Duodenal mucosa (tissue), 2 donors: ENCODE results near the gene POLR3G.
A peak's percentile ranks its signal among the peaks of the same experiment; 100 is the strongest.

Source experiments
- H3K27ac ChIP-seq: one replicate; pipeline ENCODE4 v1.7.0; 2013; ENCODE audit warnings: low read depth, low read length
- H3K27me3 ChIP-seq, 2 donors: one replicate each; pipeline ENCODE4 v1.7.0; 2013; ENCODE audit warnings: low read length in 2 of 2, control low read depth in 1 of 2; ENCODE audit not compliant: insufficient read depth in 2 of 2, control insufficient read depth in 1 of 2
- H3K36me3 ChIP-seq, 2 donors: one replicate each; pipeline ENCODE4 v1.7.0; 2013; ENCODE audit warnings: low read length in 2 of 2, control low read depth in 1 of 2; ENCODE audit not compliant: insufficient read depth in 2 of 2, control insufficient read depth in 1 of 2
- H3K4me1 ChIP-seq, 2 donors: one replicate each; pipeline ENCODE4 v1.7.0; 2013; ENCODE audit warnings: low read length in 2 of 2, control low read depth in 1 of 2; ENCODE audit not compliant: insufficient read depth in 2 of 2, control insufficient read depth in 1 of 2
- H3K4me3 ChIP-seq, 2 donors: one replicate each; pipeline ENCODE4 v1.7.0; 2013; ENCODE audit warnings: low read length in 2 of 2, low read depth in 1 of 2
- H3K9ac ChIP-seq, 2 donors: one replicate each; pipeline ENCODE4 v1.7.0; 2013; ENCODE audit warnings: low read length in 2 of 2, low read depth in 1 of 2
- H3K9me3 ChIP-seq, 2 donors: one replicate each; pipeline ENCODE4 v1.7.0; 2013; ENCODE audit warnings: low read length in 2 of 2, control low read depth in 1 of 2; ENCODE audit not compliant: control insufficient read depth in 1 of 2

The POLR3G gene

DNA sequence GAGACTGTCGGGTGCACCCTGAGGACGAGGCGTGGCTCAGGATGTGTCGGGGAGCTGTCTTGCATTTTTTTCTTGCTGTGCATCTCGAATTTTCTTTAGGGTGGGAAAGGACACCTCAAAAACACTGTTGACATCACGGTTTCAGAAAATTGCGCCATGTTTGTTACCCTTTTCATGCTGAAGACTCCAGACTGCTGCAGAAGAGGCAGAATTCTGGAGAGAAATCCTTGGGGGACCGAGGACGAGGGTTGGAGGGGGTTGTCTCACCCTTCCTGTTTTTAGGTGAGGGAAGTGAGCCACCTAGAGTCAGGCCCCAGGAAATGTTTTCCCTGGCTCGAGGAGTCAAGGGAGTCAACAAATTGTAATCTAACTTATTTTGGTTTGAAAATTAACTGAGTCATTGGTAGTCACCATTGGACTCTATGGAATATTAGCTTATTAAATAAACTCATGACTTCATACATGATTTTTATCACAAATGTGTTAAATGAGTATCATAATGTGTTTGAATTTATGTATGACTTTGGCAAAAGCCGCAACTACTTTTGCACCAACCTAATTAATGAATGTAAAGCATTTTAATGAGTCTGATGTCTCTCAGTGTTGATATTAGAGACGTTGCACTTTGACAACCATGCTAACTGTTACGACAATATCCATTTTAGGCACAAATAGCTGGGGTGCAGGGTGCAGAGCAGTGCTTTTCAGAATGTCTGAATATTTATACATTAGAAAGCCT, 55.4 kb downstream of the POLR3G start:
- Histone ChIP-seq H3K9ac (peak overlapping the region; percentile 69 to 99), H3K27me3 (peaks cover 4 to 8% of the 10 kb centered on the region in 2 donors), H3K4me3 (peak overlapping the region; percentile 91 to 98), H3K9me3 (no peaks in the 10 kb centered on the region), H3K4me1 (peaks cover 27 to 35% of the 10 kb centered on the region in 2 donors), H3K27ac (peak overlapping the region; percentile 64), H3K36me3 (no peaks in the 10 kb centered on the region)

DNA sequence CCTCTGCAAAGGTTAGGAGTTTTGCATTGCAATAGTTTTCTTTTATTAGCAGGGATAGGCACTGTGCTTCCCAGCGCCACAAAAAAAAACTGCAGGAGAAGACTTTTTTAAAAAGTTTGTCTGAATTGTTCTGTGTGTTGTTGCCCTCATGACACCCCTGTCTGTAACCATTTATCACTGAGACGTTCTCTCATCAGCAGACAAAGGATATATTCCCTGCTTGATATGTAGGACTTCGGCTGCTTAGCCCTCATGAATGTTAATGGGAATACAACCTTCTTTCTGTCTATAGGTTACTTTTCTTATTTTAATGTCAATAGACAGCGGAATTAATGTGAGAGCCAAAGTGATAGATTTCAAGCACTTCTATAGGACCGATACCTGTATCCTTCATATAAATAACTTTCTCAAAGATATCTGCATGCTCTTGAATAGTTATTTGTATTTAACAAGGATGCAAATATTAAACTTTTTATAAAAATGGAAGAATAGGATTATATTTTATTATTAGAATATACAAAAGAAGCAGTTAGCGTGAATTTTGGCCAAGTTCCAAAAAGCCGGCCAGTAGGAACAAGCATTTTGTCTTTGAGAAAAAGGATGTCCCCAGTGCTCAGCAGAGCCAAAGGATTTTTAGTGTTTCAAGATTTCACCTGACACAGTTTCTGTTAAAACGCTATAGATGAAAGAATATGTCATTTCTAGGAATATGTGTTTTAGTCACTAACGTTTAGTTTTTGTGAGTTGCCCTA, 56.2 kb downstream of the POLR3G start:
- no peak overlapping the region for H3K27ac ChIP-seq

DNA sequence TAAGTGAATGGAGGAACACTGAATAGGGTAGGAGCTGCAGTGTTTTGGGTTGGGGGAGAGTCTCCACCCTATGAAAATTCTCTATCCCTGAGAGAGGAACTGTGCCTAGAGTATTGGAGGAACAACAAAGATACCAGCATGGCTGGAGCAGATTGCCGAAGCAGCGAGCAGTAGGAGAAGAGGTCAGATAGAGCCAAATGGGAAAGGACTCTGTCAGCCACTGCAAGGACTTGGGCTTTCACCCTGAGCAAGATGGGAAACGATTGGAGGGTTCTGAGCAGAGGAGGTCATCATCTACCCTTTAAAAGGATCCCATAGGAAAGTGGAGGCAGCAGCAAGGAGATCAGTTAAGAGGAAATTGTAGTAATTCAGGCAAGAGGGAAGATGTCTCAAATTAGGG, 59.1 kb downstream of the POLR3G start:
- no peak overlapping the region for H3K4me3 ChIP-seq
- no peak overlapping the region for H3K9ac ChIP-seq
- H3K9me3 ChIP-seq, result no peaks in the 10 kb centered on the region
- H3K27me3 ChIP-seq, result peaks cover 4 to 12% of the 10 kb centered on the region in 2 donors
- no peak overlapping the region for H3K27ac ChIP-seq
- no peaks in the 10 kb centered on the region for H3K36me3 ChIP-seq
- peaks cover 6 to 8% of the 10 kb centered on the region in 2 donors for H3K4me1 ChIP-seq

More for the DNA sequence above, 56.2 kb downstream of the POLR3G start:
- Histone ChIP-seq H3K27me3 (peaks cover 4 to 8% of the 10 kb centered on the region in 2 donors), H3K4me1 (peaks cover 27 to 34% of the 10 kb centered on the region in 2 donors), H3K9me3 (no peaks in the 10 kb centered on the region), H3K4me3 (no peak overlapping the region), H3K36me3 (no peaks in the 10 kb centered on the region), H3K9ac (no peak overlapping the region)

DNA sequence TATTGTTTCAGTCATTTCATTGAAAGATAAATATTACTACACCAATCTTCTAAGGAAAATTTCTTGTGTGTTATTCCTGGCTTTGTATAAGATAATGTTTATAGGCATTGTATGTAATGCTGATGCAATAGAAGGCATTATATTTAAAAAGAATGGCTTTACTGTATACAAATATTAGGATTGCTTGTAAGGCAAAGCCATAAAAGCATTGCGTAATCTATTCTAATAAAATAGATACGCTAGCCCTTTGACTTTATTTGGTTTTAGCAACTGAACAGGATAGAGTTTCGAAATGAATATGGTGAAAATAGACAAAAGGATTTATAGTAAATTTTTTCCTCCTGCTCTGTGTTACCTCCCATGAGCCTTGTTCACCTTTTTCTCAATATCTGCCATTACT, 60.3 kb downstream of the POLR3G start:
- Histone ChIP-seq H3K9ac (no peak overlapping the region), H3K9me3 (no peaks in the 10 kb centered on the region), H3K36me3 (no peaks in the 10 kb centered on the region), H3K4me1 (peaks cover 3 to 8% of the 10 kb centered on the region in 2 donors), H3K4me3 (no peak overlapping the region), H3K27me3 (peaks cover 4 to 12% of the 10 kb centered on the region in 2 donors), H3K27ac (no peak overlapping the region)

DNA sequence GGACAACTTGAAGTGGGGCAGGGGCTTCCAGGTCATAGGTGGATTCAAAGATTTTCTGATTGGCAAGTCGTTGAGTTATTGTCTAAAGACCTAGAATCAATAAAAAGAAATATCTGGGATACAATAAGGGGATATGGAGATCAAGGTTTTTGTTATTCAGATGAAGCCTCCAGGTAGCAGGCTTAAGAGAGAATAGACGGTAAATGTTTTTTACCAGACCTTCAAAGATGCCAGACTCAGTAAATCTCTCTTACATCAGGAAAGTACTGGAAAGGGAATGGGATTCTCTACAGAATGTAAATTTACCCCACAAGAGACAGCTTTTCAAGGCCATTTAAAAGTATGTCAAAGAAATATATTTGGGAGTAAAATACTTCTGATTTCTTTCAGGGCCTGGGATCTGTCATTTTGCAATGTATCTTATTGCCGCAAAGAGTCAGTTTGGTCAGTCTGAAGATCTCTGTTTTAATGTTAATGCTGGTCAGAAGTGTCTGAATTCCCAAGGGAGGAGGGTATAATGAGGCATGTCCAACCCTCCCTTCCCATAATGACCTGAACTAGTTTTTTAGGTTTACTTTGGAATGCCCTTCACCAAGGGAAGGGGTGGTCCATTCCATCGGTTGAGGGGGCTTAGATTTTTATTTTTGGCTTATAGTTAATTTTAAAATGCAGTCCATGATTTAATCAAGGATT, 68.3 kb downstream of the POLR3G start:
- Histone ChIP-seq H3K9ac (no peak overlapping the region), H3K27me3 (peaks cover 6 to 22% of the 10 kb centered on the region in 2 donors), H3K4me1 (no peaks in the 10 kb centered on the region), H3K4me3 (no peak overlapping the region), H3K27ac (no peak overlapping the region), H3K9me3 (no peaks in the 10 kb centered on the region), H3K36me3 (no peaks in the 10 kb centered on the region)

DNA sequence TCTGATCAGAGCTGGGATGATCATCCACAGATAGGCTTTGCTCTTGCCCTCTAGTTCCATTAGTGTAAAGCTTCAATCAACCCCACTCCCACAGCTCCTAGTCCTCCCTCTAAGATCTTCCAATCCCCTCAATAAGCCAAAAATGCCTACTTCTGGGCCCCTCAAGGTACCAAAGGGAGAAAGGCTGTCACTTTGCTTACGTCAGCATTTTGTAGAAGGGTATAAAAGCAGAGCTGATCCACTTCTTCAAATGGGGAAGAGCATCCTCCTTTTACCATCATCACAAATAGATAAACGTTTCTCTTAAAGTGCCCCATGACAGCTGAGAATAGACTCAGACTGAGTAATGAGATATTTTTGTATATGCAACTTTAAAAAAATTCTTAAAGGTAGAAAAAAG, 70.8 kb downstream of the POLR3G start:
- Histone ChIP-seq H3K27ac (no peak overlapping the region), H3K27me3 (peaks cover 6 to 18% of the 10 kb centered on the region in 2 donors), H3K9ac (no peak overlapping the region), H3K4me3 (no peak overlapping the region), H3K36me3 (no peaks in the 10 kb centered on the region), H3K4me1 (no peaks in the 10 kb centered on the region), H3K9me3 (no peaks in the 10 kb centered on the region)

DNA sequence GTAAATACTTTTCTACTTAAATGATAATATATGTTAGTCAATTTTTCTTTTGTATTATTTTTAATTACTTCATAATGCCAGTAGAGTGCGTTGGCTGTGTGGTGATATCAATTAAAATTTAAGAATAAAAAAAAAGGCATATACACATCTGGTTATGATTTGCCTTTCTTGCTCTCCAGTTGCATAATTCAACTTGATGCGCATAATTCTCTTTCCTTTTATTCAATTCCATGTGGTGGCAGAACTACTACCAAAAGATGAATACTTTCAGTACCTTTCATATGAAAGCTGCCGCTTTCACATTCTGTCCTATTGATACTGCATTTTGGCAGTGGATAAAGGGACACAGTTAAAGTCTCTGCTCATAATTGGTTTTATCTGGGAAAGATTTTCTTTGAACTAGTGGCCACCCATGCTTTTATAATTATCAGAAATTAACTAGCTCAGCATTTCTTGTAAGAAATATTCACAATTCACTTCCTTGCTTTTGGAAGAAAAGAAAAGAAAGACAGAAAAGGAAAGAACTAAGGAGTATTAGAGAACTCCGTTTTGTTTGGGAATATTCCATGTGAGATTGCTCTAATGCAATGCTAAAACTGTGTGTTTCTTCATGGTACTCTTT, 71.7 kb downstream of the POLR3G start:
- H3K4me3 ChIP-seq, result no peak overlapping the region
- peaks cover 6 to 18% of the 10 kb centered on the region in 2 donors for H3K27me3 ChIP-seq
- no peak overlapping the region for H3K9ac ChIP-seq
- no peaks in the 10 kb centered on the region for H3K4me1 ChIP-seq
- no peaks in the 10 kb centered on the region for H3K9me3 ChIP-seq
- H3K27ac ChIP-seq, result no peak overlapping the region
- no peaks in the 10 kb centered on the region for H3K36me3 ChIP-seq

DNA sequence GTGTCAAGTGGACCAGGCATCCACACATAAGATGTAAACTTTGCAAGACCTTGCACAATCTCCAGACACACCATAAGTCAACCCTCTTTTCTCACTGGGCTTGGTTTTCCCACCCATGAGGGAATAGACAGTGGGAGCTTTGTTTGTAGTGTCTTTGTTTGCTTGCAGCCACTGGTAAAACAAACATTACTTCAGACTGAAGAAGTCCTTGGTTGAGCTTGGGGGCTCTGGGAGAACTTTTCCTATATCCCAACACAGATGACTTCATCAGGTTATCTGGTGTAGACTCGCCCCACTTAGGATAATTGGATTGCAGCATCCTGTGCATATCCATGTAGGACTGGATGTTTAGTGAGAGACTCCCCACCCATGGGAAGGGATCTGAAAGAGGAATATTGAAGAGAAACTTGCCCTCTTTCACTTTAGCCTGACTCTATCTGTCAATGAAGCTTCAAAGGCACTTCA, 72.4 kb downstream of the POLR3G start:
- H3K9me3 ChIP-seq, result no peaks in the 10 kb centered on the region
- H3K9ac ChIP-seq, result no peak overlapping the region
- peaks cover 6 to 20% of the 10 kb centered on the region in 2 donors for H3K27me3 ChIP-seq
- H3K4me3 ChIP-seq, result no peak overlapping the region
- no peaks in the 10 kb centered on the region for H3K36me3 ChIP-seq
- H3K4me1 ChIP-seq, result no peaks in the 10 kb centered on the region
- no peak overlapping the region for H3K27ac ChIP-seq

DNA sequence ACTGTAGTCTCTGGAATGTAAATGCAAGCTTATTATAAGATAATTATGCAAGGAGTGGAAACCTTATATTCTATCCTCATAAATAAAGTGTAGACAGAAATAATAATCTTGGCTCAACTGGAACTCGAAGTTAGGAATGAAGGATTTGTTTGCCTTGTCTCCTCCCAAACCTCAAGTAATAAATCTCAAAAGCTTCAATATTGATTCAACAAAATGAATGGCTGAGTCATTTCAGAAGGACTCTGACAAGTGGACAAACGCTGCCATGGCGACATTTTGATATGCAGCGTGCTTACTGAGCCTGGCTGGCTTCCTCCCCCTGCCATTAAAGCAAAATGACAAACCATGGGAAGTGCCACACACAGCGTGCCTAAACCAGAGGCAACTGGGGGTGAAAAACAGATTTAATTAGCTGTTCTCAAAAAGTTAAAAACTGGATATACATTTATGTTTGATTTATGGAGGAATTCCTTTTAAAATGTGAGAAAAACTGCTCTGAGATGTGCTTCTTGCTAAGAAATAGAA, 73.5 kb downstream of the POLR3G start:
- Histone ChIP-seq H3K4me3 (no peak overlapping the region), H3K27ac (no peak overlapping the region), H3K27me3 (peaks cover 6 to 29% of the 10 kb centered on the region in 2 donors), H3K36me3 (no peaks in the 10 kb centered on the region), H3K4me1 (no peaks in the 10 kb centered on the region), H3K9me3 (no peaks in the 10 kb centered on the region), H3K9ac (no peak overlapping the region)
